ENCODE data around the gene CCDC183. TPM values are rescaled to one million over a fixed set of nuclear protein-coding genes. Genes with fewer than 3 reads are reported as not detected.
"Not testable (repeated sequence)": the region's sequence is repeated elsewhere in the genome, so short reads cannot be mapped to it uniquely, and the experiment has no call there.

CCDC183 gene
- polyA plus RNA-seq, 1 donor from 2014 or later = 0.78 TPM

DNA sequence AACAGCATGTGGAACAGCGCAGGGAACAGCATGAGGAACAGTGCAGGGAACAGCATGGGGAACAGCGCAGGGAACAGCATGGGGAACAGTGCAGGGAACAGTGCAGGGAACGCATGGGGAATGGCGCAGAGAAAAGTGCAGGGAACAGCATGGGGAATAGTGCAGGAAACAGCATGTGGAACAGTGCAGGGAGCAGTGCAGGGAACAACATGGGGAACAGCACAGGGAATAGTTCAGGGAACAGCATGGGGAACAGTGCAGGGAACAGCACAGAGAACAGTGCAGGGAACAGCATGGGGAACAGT, 40.1 kb upstream of the CCDC183 start:
- H3K4me1 Mint-ChIP-seq = peaks cover 10 to 29% (median 14%) of the 10 kb centered on the region in 3 donors

DNA sequence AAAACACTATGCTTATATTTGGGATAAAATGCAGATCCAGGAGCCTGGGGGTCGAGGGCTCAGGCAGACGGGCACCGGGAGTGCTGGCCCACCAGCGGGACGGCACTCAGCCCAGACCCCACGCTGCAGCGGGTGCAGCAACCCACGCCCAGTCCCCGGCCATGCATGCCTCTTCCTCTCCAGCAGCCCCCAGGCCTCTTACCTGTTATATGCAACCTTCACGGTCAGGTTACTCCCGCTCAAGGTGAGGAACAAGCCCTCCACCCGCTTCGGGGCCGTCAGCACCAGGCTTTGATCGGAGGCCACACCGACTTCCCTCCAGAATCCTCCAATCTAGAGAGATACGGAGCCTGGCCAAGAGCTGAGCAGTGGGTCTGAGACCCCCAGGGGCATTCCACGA, 39.3 kb upstream of the CCDC183 start:
- H3K4me1 Mint-ChIP-seq = peaks cover 11 to 28% (median 14%) of the 10 kb centered on the region in 3 donors
- peak overlapping the region in 1 of 4 donors; percentile 97 for H3K4me3 Mint-ChIP-seq
- H3K27ac Mint-ChIP-seq = peak overlapping the region in 1 of 3 donors; percentile 78
- H3K27me3 Mint-ChIP-seq = no peaks in the 10 kb centered on the region
- H3K36me3 Mint-ChIP-seq = peaks cover 3% of the 10 kb centered on the region
- peaks cover 5 to 11% (median 8%) of the 10 kb centered on the region in 3 donors for H3K9me3 Mint-ChIP-seq

More for the DNA sequence above, 40.1 kb upstream of the CCDC183 start:
- H3K4me3 Mint-ChIP-seq = peak overlapping the region in 1 of 4 donors; percentile 97
- no peak overlapping the region for H3K27ac Mint-ChIP-seq
- peaks cover 5 to 14% (median 10%) of the 10 kb centered on the region in 3 donors for H3K9me3 Mint-ChIP-seq
- H3K27me3 Mint-ChIP-seq = no peaks in the 10 kb centered on the region
- H3K36me3 Mint-ChIP-seq = peaks cover 3% of the 10 kb centered on the region

DNA sequence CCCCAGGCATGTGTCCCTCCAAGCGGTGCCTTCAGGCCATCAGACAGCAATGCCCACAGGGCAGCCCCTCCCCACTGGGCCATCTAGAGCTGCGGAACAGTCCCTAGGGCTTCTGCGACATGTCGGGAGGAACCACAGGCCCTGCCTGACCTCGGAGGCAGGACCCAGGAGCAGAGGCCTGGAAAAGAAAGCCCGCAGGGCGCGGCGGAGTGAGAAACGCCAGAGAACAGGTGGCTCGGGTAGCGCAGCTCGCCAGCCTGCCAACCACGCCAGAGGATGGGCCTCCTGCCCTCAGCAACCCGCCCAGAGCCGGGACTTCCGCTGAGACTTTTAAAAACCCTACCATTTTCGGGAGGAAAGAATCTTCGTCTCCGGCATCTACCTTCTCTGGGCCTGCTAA, 38.8 kb upstream of the CCDC183 start:
- H3K27ac Mint-ChIP-seq = peak overlapping the region in 2 of 3 donors; percentile 59 to 78
- peak overlapping the region in 2 of 4 donors; percentile 48 to 97 for H3K4me3 Mint-ChIP-seq
- peaks cover 3% of the 10 kb centered on the region for H3K36me3 Mint-ChIP-seq
- peaks cover 4 to 6% (median 4%) of the 10 kb centered on the region in 3 donors for H3K9me3 Mint-ChIP-seq
- H3K27me3 Mint-ChIP-seq = no peaks in the 10 kb centered on the region
- H3K4me1 Mint-ChIP-seq = peaks cover 11 to 24% (median 11%) of the 10 kb centered on the region in 3 donors

DNA sequence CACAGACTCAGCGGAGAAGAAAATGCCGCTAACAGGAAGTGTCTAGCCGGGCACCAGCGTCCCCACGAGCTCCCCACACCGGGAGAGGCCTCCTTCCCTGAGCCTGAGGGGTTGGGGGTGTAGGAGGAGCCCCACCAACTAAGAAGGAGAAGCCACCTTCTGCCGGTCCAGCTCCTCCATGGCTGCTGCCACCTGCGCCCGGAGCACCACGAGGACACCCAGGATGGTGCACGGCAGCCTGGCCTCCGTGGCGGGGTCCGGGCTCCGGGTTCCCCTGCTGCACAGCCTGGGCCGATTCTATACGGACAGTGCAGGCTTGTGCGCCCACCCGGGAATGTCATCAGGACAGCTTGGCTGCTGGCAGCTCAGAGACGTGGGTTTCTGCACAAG, 38.4 kb upstream of the CCDC183 start:
- H3K4me3 Mint-ChIP-seq = peak overlapping the region in 3 of 4 donors; percentile 48 to 97 (median 83)
- H3K9me3 Mint-ChIP-seq = peaks cover 2 to 3% (median 3%) of the 10 kb centered on the region in 3 donors
- peaks cover 3% of the 10 kb centered on the region for H3K36me3 Mint-ChIP-seq
- no peaks in the 10 kb centered on the region for H3K27me3 Mint-ChIP-seq
- H3K4me1 Mint-ChIP-seq = peaks cover 7 to 21% (median 11%) of the 10 kb centered on the region in 3 donors
- H3K27ac Mint-ChIP-seq = peak overlapping the region; percentile 59 to 80 (median 78)

DNA sequence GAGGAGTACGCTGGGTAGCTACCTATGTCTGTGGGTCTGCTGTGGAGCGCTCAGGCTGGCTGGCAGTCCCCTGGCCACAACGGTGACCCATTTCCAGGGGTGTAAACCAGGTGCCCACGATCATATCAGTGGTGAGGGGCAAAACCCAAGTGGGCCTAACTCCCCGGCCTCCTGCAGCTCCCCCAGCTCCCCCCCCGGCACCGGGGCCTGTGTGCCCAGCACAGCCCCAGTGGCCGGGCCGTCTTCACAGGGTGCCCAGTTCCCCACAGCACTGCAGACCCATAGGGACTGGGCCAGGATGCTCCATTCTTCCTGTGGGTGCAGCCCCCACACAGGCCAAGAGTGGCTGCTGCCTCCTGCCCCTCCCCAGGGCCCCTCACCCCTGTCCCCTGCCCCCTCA, 37.1 kb upstream of the CCDC183 start:
- Mint-ChIP-seq H3K27ac (no peak overlapping the region), H3K4me3 (peak overlapping the region in 1 of 4 donors; percentile 97), H3K4me1 (peaks cover 6 to 21% (median 11%) of the 10 kb centered on the region in 3 donors), H3K36me3 (peaks cover 3% of the 10 kb centered on the region), H3K9me3 (peaks cover 0 to 3% (median 0%) of the 10 kb centered on the region in 3 donors), H3K27me3 (no peaks in the 10 kb centered on the region)

DNA sequence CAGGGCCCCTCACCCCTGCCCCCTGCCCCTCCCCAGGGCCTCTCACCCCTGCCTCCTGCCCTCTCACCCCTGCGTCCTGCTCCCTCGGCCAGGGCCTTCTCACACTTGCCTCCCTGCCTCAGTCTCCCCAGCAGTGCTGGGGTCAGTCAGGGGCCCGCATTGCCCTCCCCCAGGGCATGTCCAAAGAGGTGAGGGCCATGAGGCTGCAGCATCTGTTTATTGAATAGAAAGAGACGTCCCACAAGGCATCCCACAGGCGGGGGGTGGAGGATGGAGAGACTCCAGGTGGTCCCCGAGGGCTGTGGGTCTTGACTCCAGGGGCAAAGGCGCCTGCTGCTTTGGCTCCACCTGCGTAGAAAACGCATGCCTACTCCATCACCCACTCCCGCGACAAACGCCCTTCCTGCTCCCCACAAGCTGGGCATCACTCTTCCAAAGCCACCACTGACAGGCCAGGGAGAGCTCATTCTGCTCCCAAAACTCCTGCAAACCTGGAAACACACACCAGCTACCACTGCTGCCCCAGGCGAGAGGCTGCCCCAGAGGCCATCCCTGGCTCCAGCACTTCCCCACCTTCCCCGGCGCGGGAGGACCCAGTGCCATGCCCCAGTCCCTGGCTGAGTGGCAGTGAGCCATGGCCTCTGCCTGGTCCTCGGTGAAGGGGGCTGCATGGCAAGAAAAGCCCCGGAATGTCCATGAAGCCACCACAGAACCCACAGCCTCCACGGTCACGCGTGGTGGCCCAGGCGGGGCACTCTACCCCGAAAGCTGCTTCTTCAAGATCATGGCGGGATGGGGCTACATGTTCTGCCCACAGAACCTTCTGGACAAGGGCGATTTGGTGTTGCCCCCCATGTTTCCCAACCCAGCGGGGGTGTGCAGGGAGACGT, 36.5 kb upstream of the CCDC183 start:
- Mint-ChIP-seq H3K36me3 (peaks cover 3% of the 10 kb centered on the region), H3K27ac (no peak overlapping the region), H3K4me1 (peaks cover 6 to 19% (median 10%) of the 10 kb centered on the region in 3 donors), H3K27me3 (no peaks in the 10 kb centered on the region), H3K4me3 (peak overlapping the region in 1 of 4 donors; percentile 76), H3K9me3 (peaks cover 0 to 3% (median 0%) of the 10 kb centered on the region in 3 donors)

DNA sequence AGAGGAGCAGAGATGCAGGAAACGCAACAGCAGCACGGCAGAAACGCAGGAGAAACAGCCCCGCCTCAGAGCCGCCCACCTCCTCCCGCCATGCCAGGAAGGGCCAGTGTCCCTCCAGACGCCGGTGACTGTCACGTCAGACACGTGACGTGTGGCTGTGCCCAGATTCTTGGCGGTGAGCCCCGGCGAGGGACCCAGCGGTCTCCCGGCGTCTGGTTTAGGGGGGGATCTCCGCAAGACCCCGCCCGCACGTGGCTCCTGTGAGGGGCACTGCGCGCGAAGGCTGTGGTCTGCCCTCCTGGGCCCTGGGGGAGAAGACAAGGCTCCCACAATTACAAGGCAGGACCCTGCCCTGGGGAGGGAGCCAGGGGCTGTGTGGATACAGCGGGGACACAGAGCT, 35.7 kb upstream of the CCDC183 start:
- Mint-ChIP-seq H3K27me3 (no peaks in the 10 kb centered on the region), H3K4me1 (peaks cover 7 to 19% (median 11%) of the 10 kb centered on the region in 3 donors), H3K36me3 (peaks cover 2% of the 10 kb centered on the region), H3K4me3 (peak overlapping the region in 1 of 4 donors; percentile 31), H3K9me3 (peaks cover 0 to 3% (median 0%) of the 10 kb centered on the region in 3 donors), H3K27ac (peak overlapping the region in 1 of 3 donors; percentile 80)

DNA sequence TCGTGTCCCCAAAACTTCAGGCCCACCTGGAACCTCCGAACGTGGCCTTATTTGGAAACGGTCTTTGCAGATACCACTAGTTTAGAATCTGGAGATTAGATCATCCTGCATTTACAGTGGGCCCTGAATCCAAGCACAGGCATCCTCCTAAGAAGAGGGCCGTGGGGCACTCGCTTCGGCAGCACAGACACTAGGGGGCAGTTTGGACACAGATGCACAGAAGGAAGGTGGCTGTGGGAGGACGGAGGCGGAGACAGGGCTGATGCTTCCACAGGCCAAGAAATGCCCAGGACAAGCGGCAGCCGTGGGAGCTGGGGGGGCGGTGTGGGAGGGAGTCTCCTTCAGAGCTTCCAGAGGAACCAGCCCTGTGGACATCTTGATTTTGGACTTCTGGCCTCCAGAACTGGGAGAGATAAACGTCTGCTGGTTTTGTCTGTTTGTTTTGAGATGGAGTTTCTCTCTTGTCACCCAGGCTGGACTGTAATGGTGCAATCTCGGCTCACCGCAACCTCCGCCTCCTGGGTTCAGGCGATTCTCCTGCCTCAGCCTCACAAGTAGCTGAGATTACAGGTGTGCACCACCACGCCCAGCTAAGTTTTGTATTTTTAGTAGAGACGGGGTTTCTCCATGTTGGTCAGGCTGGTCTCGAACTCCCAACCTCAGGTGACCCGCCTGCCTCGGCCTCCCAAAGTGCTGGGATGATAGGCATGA, 35.1 kb upstream of the CCDC183 start:
- not testable (repeated sequence) for H3K9me3 Mint-ChIP-seq, H3K36me3 Mint-ChIP-seq, H3K27me3 Mint-ChIP-seq
- Mint-ChIP-seq H3K4me3 (peak overlapping the region in 3 of 4 donors; percentile 31 to 70 (median 65)), H3K4me1 (peaks cover 12 to 23% (median 15%) of the 10 kb centered on the region in 3 donors), H3K27ac (peak overlapping the region in 2 of 3 donors; percentile 80 to 82)

DNA sequence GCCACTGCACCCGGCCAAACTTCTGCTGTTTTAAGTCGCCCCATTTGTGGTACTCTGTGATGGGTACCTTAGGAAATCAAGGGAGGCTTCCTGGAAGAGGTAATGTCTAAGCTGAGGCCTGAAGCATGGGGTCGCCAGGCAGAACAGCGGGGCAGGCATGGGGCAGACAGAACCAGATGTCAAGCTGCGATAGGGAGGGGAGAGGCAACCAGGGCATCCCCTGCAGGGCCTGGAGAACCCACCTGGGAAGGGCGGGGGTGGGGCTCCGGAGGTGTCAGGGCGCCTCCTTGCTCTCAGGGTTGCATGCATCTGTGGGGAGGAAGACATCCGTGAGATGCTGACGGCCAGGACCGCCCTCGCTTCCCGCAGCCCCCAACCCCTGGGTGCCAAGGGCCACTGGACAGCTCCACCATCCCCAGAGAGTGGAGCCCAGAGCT, 34.6 kb upstream of the CCDC183 start:
- no peak overlapping the region for H3K4me3 Mint-ChIP-seq
- no peaks in the 10 kb centered on the region for H3K27me3 Mint-ChIP-seq
- H3K36me3 Mint-ChIP-seq = no peaks in the 10 kb centered on the region
- H3K27ac Mint-ChIP-seq = peak overlapping the region in 2 of 3 donors; percentile 80 to 82
- H3K9me3 Mint-ChIP-seq = no peaks in the 10 kb centered on the region
- peaks cover 15 to 19% (median 19%) of the 10 kb centered on the region in 3 donors for H3K4me1 Mint-ChIP-seq

DNA sequence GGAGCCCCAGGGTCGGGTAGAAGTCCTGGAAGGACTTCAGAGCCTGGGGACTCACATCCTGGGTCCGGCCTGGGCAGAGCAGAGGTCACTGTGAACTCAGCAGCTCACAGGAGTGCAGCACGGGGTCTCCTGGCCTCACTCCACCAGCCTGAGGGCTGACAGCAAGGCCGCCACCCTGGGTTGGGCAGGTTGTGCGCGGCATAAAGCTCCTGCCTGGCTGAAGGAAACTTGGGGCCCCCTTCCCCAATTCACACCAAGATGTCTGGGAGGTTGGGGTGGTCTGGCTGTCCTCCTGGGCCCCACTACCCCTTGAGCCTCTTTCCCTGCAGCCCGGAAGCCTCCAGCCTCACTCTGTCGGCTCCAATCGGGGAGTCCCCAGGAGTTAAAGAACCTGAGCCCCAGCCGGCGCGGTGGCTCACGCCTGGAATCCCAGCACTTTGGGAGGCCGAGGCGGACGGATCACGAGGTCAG, 33.9 kb upstream of the CCDC183 start:
- peaks cover 21 to 25% (median 23%) of the 10 kb centered on the region in 3 donors for H3K4me1 Mint-ChIP-seq
- no peaks in the 10 kb centered on the region for H3K36me3 Mint-ChIP-seq
- H3K27ac Mint-ChIP-seq = no peak overlapping the region
- H3K27me3 Mint-ChIP-seq = peaks cover 4% of the 10 kb centered on the region
- no peak overlapping the region for H3K4me3 Mint-ChIP-seq
- H3K9me3 Mint-ChIP-seq = no peaks in the 10 kb centered on the region

DNA sequence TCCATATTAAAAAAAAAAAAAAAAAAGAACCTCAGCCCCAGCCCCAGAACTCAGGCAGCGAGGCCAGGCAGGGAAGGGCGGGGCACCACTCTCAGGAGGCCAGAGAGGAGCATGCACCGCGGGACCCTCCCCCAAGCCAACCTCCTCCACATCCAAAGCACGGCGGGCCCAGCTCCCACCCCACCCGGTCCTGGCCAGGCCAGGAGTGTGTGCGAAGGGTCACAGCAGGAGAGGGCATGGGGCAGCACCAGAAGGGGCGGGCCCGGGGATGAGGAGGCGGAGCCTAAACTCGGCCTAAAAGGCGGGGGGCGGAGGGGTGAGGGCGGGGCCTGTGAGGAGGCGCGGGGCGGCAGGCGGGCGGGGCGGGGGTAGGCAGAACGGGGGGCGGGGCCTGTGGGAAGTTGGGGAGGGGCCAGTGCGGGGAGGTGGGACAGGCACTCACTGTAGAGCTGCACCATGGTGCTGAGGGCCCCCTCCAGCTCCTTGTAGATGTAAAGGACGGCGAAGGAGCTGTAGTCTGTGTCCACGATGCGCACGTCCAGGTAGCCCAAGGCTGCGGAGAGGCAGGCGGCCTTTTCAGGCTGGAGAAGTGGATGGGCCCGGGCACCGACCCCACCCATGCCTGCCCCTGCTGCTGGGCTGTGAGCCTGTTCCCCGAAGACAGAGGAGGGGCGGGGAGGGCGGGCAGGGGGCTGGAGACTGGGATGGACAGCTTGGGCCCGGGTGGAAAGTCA, 33.1 kb upstream of the CCDC183 start:
- Mint-ChIP-seq H3K27me3 (peaks cover 7% of the 10 kb centered on the region), H3K36me3 (no peaks in the 10 kb centered on the region), H3K4me3 (no peak overlapping the region), H3K27ac (no peak overlapping the region), H3K4me1 (peaks cover 24 to 30% (median 28%) of the 10 kb centered on the region in 3 donors), H3K9me3 (no peaks in the 10 kb centered on the region)

DNA sequence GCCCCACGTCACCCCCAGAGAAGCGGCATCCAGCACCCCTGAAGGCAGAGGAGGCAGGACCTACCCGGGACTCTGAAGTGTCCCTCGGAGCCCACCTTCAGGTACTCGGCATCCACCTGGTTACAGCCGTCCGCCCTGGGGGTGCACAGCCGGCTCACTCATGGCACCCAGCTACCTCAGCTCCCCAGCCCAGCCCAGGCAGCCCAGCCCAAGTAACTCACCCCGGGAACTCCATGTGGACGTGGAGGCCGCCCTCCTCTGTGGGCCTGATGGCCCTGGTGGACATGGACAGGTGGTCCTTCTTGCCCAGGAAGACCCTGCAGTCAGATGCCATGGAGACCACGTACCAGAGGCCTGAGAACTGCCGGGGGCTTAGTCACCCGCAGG, 32.5 kb upstream of the CCDC183 start:
- H3K27me3 Mint-ChIP-seq = peaks cover 8% of the 10 kb centered on the region
- H3K27ac Mint-ChIP-seq = peak overlapping the region in 1 of 3 donors; percentile 9
- no peaks in the 10 kb centered on the region for H3K36me3 Mint-ChIP-seq
- no peaks in the 10 kb centered on the region for H3K9me3 Mint-ChIP-seq
- peaks cover 26 to 29% (median 29%) of the 10 kb centered on the region in 3 donors for H3K4me1 Mint-ChIP-seq
- no peak overlapping the region for H3K4me3 Mint-ChIP-seq

DNA sequence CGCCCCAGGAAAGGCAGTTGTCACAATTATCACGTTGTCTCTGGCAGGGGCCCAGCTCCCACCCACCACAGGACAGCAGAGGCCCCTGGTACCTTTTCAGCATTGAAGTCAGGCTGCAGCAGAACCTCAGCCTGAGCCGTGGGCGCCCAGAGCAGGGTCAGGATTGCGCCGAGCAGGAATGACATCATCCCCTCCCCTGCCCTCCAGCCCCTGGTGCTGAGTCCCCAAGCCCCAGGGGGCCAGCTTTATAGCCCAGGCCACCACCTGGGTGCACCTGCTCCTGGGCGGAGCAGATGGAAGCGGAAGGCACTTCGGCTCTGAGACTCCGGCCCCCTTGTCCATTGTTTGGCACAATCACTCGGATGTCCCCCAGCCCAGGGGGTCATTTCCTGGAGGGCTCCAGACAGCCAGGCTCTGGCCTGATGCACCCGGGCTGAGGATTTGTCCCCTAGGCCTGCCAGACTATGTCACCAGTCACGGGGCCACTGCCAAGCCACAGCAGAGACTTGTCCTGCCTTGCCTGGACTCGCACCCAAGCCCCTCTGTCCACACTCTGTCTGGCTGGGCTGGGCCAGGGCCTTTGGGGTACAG, 31.7 kb upstream of the CCDC183 start, which contains the start of gene LCN15:
Gene LCN15, minus strand, starts transcription at position 218 of the 591 bp plus-strand sequence. Its CDS starts 30 bp downstream, at position 188.
- Mint-ChIP-seq H3K27me3 (peaks cover 8% of the 10 kb centered on the region), H3K9me3 (no peaks in the 10 kb centered on the region), H3K4me3 (peak within 1 kb of the TSS in 1 of 4 donors; percentile 85), H3K4me1 (peaks cover 26 to 29% (median 29%) of the 10 kb centered on the region in 3 donors), H3K27ac (peak within 1 kb of the TSS in 2 of 3 donors; percentile 90 to 100), H3K36me3 (no peaks in the 10 kb centered on the region)

DNA sequence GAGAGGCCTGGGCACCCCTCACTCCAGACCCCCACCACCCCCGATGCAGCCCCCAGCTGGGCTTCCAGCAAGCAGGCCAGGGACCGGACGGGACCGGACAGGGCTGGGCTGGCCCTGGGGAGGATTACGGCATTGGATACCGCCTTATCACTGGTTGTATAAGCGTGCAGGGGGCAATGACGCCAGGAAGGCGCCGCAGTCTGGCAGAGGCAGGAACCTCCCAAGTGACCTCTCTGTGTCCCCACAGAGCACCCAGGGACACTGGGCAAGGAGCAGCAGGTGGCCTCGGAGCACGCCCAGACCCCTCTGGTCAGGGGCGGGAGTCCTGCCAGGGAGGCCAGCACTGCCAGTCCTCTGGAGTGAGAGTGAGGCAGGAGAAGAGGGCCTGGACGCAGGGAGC, 31.1 kb upstream of the CCDC183 start:
- H3K4me1 Mint-ChIP-seq = peaks cover 26 to 28% (median 26%) of the 10 kb centered on the region in 3 donors
- no peaks in the 10 kb centered on the region for H3K36me3 Mint-ChIP-seq
- H3K27ac Mint-ChIP-seq = peak overlapping the region in 2 of 3 donors; percentile 90 to 100
- no peak overlapping the region for H3K4me3 Mint-ChIP-seq
- H3K9me3 Mint-ChIP-seq = no peaks in the 10 kb centered on the region
- H3K27me3 Mint-ChIP-seq = peaks cover 8% of the 10 kb centered on the region
